Fibroblast of skin of abdomen (primary cell): Measurements from ENCODE around the gene STAG3.
"Not testable (repeated sequence)": the region's sequence is repeated elsewhere in the genome, so short reads cannot be mapped to it uniquely, and the experiment has no call there.

Experiments used
- DNase-seq: peaks from one replicate; pipeline ENCODE4 v3.0.0-alpha.2; 2013

Gene STAG3

GRCh38 chr7:100215895-100216294 is 38.2 kb downstream of the STAG3 start:
- peak; percentile 12 for DNase-seq

DNA sequence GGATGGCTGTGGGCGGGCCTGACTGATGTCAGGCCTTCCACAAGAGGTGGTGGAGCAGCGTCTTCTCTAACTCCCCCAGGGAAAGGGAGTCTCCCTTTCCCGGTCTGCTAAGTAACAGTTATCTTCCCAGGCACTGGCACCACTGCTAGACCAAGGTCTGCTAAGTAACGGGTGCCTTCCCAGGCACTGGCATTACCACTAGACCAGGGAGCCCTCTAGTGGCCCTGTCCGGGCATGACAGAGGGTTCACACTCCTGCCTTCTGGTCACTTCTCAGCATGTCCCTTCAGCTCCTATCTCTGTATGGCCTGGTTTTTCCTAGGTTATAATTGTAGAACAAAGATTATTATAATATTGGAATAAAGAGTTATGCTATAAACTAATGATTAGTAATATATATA is 40.2 kb downstream of the STAG3 start:
- not testable (repeated sequence) for DNase-seq

GRCh38 chr7:100219271-100219737 is 41.6 kb downstream of the STAG3 start:
- no peak for DNase-seq

DNA sequence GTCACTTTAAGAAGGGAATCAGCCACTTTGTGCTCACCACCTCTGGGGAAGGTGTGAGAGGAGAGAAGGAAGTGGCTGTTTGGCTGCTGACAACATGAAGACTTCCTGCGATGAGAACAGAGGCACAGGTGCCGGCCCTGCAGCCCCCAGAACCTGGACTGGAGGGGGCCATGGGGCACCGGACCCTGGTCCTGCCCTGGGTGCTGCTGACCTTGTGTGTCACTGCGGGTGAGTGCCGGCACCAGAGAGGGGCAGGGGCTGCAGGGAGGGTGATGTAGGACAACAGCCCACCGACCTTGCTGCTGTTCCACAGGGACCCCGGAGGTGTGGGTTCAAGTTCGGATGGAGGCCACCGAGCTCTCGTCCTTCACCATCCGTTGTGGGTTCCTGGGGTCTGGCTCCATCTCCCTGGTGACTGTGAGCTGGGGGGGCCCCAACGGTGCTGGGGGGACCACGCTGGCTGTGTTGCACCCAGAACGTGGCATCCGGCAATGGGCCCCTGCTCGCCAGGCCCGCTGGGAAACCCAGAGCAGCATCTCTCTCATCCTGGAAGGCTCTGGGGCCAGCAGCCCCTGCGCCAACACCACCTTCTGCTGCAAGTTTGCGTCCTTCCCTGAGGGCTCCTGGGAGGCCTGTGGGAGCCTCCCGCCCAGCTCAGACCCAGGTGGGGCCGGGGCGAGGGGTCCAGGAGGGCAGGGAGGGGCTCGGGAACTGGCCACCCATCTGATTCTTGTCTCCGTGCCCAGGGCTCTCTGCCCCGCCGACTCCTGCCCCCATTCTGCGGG is 42.3 kb downstream of the STAG3 start, which contains the start of gene PVRIG:
PVRIG (plus strand) TSS at position 149 of the 785 bp plus-strand sequence; CDS start at position 171, 22 bp downstream.
- DNase-seq = not testable (repeated sequence)

DNA sequence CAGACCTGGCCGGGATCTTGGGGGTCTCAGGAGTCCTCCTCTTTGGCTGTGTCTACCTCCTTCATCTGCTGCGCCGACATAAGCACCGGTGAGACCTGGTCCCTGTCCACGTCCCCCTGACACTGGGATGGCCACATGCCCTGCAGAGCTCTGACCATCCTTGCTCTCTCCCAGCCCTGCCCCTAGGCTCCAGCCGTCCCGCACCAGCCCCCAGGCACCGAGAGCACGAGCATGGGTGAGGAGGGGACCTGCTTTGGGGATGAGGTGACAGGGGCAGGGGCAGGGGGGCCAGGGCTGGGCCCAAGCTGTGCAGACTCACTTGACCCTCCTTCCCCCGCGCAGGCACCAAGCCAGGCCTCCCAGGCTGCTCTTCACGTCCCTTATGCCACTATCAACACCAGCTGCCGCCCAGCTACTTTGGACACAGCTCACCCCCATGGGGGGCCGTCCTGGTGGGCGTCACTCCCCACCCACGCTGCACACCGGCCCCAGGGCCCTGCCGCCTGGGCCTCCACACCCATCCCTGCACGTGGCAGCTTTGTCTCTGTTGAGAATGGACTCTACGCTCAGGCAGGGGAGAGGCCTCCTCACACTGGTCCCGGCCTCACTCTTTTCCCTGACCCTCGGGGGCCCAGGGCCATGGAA is 43.0 kb downstream of the STAG3 start:
- DNase-seq = no peak

DNA sequence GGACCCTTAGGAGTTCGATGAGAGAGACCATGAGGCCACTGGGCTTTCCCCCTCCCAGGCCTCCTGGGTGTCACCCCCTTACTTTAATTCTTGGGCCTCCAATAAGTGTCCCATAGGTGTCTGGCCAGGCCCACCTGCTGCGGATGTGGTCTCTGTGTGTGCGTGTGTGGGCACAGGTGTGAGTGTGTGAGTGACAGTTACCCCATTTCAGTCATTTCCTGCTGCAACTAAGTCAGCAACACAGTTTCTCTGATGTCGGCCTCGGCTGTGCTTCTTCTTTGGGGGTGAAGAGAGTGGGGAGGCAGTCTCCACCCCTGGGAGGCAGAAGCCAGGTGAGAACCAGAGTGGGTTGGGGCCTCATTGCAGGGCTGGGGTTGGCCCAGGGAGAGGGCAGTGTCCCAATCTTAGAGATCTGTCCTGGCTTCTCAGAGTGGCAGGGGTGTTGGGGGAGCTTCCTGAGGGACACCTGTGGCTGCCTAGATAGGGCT is 43.6 kb downstream of the STAG3 start:
- DNase-seq = no peak

DNA sequence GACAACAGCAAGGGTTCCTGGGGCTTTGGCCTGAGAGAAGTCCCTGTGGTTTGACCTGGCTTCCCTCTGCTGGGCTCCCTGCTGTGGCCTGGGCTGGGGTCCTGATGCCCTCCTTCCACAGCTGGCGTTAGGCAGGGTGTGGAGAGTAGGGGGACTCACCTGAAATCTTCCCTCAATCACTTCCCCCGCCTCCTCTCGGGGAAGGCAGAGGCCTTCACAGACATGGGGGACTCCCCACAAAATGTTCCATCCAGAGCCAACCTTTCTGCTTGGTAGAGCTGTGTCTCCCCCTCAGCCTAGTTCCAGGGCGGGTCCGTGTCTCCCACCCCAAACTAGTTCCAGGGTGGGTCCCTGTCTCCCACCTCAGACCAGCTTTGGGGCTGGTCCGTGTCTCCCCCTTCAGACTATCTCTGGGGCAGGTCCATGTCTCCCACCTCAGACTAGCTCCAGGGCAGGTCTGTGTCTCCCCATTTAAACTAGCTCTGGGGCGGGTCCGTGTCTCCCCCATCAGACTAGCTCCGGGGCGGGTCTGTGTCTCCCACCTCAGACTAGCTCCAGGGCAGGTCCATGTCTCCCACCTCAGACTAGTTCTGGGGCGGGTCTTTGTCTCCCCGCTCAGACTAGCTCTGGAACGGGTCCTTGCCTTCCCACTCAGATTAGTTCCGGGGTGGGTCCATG is 44.2 kb downstream of the STAG3 start:
- no peak for DNase-seq

GRCh38 chr7:100222445-100223132 is 44.9 kb downstream of the STAG3 start:
- no peak for DNase-seq

GRCh38 chr7:100223376-100223927 is 45.7 kb downstream of the STAG3 start:
- DNase-seq = not testable (repeated sequence)

GRCh38 chr7:100224891-100225290 is 47.2 kb downstream of the STAG3 start:
- not testable (repeated sequence) for DNase-seq

GRCh38 chr7:100234660-100235317 is 57.1 kb downstream of the STAG3 start:
- DNase-seq = not testable (repeated sequence)

- not testable (repeated sequence) for DNase-seq
Observed at GRCh38 chr7:100239975-100240374, 62.3 kb downstream of the STAG3 start.

- not testable (repeated sequence) for DNase-seq
Observed at GRCh38 chr7:100243385-100243784, 65.7 kb downstream of the STAG3 start.

DNA sequence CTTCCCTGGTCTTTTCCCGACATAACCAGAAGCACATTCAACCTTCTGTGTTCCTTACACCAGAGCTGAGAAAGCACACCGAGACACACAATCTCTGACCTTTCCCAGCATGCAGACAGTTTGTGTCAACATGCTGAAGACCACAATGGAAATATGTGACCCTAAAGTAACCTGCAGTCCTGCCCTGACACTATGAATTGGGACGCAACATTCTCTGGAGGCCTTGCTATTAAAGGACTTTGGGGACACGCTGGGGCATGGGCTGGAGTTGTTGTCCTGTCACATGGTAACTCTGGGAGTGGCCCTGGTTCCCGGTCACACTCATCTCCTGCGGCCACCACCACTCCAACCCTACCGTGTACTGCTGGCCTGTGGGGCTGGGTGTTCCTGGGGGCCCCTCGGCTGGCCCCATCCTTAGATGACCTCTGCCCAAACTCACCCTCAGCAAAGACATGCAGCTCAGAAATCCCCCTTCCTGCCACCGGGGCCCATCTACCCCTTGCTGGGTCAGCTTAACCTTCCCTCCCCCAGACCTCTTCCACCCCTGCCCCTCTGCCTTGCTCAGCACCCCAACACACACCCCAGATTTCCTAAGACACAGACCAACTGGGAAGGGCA is 67.4 kb downstream of the STAG3 start:
- not testable (repeated sequence) for DNase-seq

GRCh38 chr7:100246121-100246864 is 68.6 kb downstream of the STAG3 start:
- DNase-seq = not testable (repeated sequence)

DNA sequence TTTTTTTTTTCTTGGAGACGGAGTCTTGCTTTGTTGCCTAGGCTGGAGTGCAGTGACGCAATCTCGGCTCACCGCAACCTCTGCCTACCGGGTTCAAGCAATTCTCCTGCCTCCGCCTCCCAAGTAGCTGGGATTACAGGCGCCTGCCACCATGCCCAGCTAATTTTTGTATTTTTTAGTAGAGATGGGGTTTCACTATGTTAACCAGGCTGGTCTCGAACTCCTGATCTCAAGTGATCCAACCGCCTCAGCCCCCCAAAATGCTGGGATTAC is 69.1 kb downstream of the STAG3 start:
- not testable (repeated sequence) for DNase-seq

- DNase-seq = peak; percentile 65
Observed at GRCh38 chr7:100247152-100247757, 69.5 kb downstream of the STAG3 start.

GRCh38 chr7:100248483-100248882 is 70.8 kb downstream of the STAG3 start:
- DNase-seq = no peak

DNA sequence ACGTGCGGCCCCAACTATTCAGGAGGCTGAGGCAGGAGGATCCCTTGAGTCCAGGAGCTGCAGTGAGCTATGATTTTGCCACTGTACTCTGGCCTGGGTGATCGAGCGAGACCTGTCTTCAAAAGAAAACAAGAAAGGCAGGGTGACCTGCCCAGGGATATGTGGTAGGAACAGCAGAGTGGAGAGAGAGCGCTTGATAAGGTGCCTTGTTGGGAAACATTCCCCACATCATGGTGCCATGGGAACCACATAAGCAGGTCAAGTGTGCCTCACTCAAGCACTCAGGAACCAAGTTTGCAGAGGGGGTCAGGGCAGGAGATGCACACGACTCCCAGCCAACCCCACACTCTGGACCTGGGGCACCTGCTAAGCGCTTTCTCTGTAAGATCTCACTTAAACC is 79.3 kb downstream of the STAG3 start:
- DNase-seq = no peak

GRCh38 chr7:100259984-100260383 is 82.3 kb downstream of the STAG3 start:
- DNase-seq = not testable (repeated sequence)
